ENCODE data around the gene SETD1A. TPM values are rescaled to one million over a fixed set of nuclear protein-coding genes. Genes with fewer than 3 reads are reported as not detected.
A peak's percentile ranks its signal among the peaks of the same experiment; 100 is the strongest.

Gene SETD1A
- total and polyA plus RNA-seq, 9 of the 15 experiments (the other 6 are each of a cell fraction or from before 2014, with no cell fraction given): 0.08 to 36.0 (median 4.2) TPM

- Histone ChIP-seq H3K9ac (ENCODE audit: insufficient read depth in 1 of 2, low read depth in 2 of 2, low read length in 2 of 2) (no peak overlapping the region), H3K4me1 (replicated peaks in 1 of 2; ENCODE audit: control insufficient read depth in 2 of 2, insufficient read depth in 2 of 2, low read length in 2 of 2) (peaks cover 6 to 14% of the 10 kb centered on the region in 2 experiments; a peak in 3 of 5 replicates), H3K36me3 (ENCODE audit: control insufficient read depth, insufficient read depth, low read length) (no peaks in the 10 kb centered on the region), H3K79me2 (ENCODE audit: control insufficient read depth, insufficient read depth, low read length) (no peaks in the 10 kb centered on the region), H3K27ac (ENCODE audit: extremely low read depth, low read depth, low read length) (no peak overlapping the region), H3K9me1 (ENCODE audit: control insufficient read depth, insufficient read depth, low read length) (no peaks in the 10 kb centered on the region), H3K4me2 (ENCODE audit: insufficient read depth, low read length) (no peak overlapping the region), H3K4me3 (no peak overlapping the region), H4K20me1 (replicated peaks; ENCODE audit: control insufficient read depth, insufficient read depth, low read length) (no peaks in the 10 kb centered on the region), H3K27me3 (ENCODE audit: control insufficient read depth in 2 of 2, insufficient read depth in 2 of 2, low read length in 2 of 2) (no peaks in the 10 kb centered on the region), H2AFZ (ENCODE audit: low read depth, low read length) (no peak overlapping the region), H3K9me3 (replicated peaks; ENCODE audit: control insufficient read depth, insufficient read depth, low read depth, low read length) (no peaks in the 10 kb centered on the region)
- no peak for ATAC-seq
- TF ChIP-seq CBX1 (IDR thresholded peaks at IDR 0.05; ENCODE audit: low read depth): no peak
- in situ Hi-C loops (cut with MboI) (no loop called here), intact Hi-C loops (cut with micrococcal nuclease) (no loop called here)
- CTCF ChIA-PET (ENCODE audit: low intra/inter-chr PET ratio): no interaction called here
- POLR2A ChIA-PET: interaction anchor here (1.1 kb wide), 1 partner anchor 16 kb away, joined by 4 read pairs; no protein-coding TSS in a partner anchor
- no peak for FAIRE-seq
- 19% methylated on average over 3 of the region's 3 CpGs for WGBS (ENCODE audit: insufficient coverage, low coverage, missing lambda C conversion rate)
- no TSS peak for BruUV-seq (replicated peaks)
- no peak for DNase-seq (ENCODE audit: extremely low read depth in 1 of 4, low spot score in 3 of 4)
These were observed 63.0 kb downstream of the SETD1A start for GRCh38 chr16:31020536-31020935.

GRCh38 chr16:31022544-31023251 is 65.1 kb downstream of the SETD1A start:
- ATAC-seq: no peak
- no TSS peak for BruUV-seq (replicated peaks)
- ChIA-PET POLR2A (interaction anchor here (1.2 to 2.7 kb wide), 5 partner anchors 10 to 158 kb away, joined by 3 to 9 read pairs (median 4); partner anchors contain the start of gene FUS), CTCF (ENCODE audit: low intra/inter-chr PET ratio) (interaction anchor here (0.6 kb wide), 1 partner anchor 94 kb away, joined by 3 read pairs; no protein-coding TSS in a partner anchor)
- H3K27ac ChIP-seq (ENCODE audit: extremely low read depth, low read depth, low read length): peak overlapping the region; percentile 48; the same call in 1 of the 3 replicates
- no peak for DNase-seq (ENCODE audit: extremely low read depth in 1 of 4, low spot score in 3 of 4)
- FAIRE-seq: no peak
- intact Hi-C loops (cut with micrococcal nuclease): no loop called here
- H3K9me1 ChIP-seq (ENCODE audit: control insufficient read depth, insufficient read depth, low read length): no peaks in the 10 kb centered on the region
- H3K9me3 ChIP-seq (replicated peaks; ENCODE audit: control insufficient read depth, insufficient read depth, low read depth, low read length): no peaks in the 10 kb centered on the region
- no peak overlapping the region for H3K4me3 ChIP-seq
- H2AFZ ChIP-seq (ENCODE audit: low read depth, low read length): peak overlapping the region; percentile 74
- H4K20me1 ChIP-seq (replicated peaks; ENCODE audit: control insufficient read depth, insufficient read depth, low read length): no peaks in the 10 kb centered on the region
- H3K4me2 ChIP-seq (ENCODE audit: insufficient read depth, low read length): peak overlapping the region; percentile 27; the same call in 1 of the 2 replicates
- H3K79me2 ChIP-seq (ENCODE audit: control insufficient read depth, insufficient read depth, low read length): no peaks in the 10 kb centered on the region
- H3K9ac ChIP-seq (ENCODE audit: insufficient read depth in 1 of 2, low read depth in 2 of 2, low read length in 2 of 2): peak overlapping the region in 1 of 2 experiments; percentile 64; a peak in 1 of 4 replicates
- no peaks in the 10 kb centered on the region for H3K27me3 ChIP-seq (ENCODE audit: control insufficient read depth in 2 of 2, insufficient read depth in 2 of 2, low read length in 2 of 2)
- H3K36me3 ChIP-seq (ENCODE audit: control insufficient read depth, insufficient read depth, low read length): no peaks in the 10 kb centered on the region
- WGBS (ENCODE audit: insufficient coverage, low coverage, missing lambda C conversion rate): 26% methylated on average over 12 of the region's 12 CpGs
- peaks cover 10 to 18% of the 10 kb centered on the region in 2 experiments; a peak in 3 of 5 replicates for H3K4me1 ChIP-seq (replicated peaks in 1 of 2; ENCODE audit: control insufficient read depth in 2 of 2, insufficient read depth in 2 of 2, low read length in 2 of 2)
- in situ Hi-C loops (cut with MboI): no loop called here
- TF ChIP-seq ATF7 (IDR thresholded peaks at IDR 0.05) (no peak), ZNF518B (CRISPR knock-in tag; IDR thresholded peaks at IDR 0.05) (no peak), CLOCK (CRISPR knock-in tag; IDR thresholded peaks at IDR 0.05; ENCODE audit: borderline replicate concordance) (no peak), SRSF3 (IDR thresholded peaks at IDR 0.05; ENCODE audit: insufficient read depth, low read length) (no peak), NR1H2 (CRISPR knock-in tag; IDR thresholded peaks at IDR 0.05) (no peak)
